K562 (cell line): ENCODE data around the gene SPTSSA. TPM values are rescaled to one million over a fixed set of nuclear protein-coding genes. Genes with fewer than 3 reads are reported as not detected.

Experiments used
- ASH1L ChIP-seq: fragments of 450-650 bp; IDR thresholded peaks from 2 replicates; pipeline ENCODE4 v1.6.1; 2018; ENCODE audit warnings: borderline replicate concordance, mild to moderate bottlenecking, low read depth; ENCODE audit not compliant: partially characterized antibody
- CBFA2T2 ChIP-seq: fragments of 450-650 bp; conservative IDR thresholded peaks from 2 replicates; pipeline ENCODE4 v1.6.1; 2017; ENCODE audit warnings: mild to moderate bottlenecking
- CEBPG ChIP-seq, 3 experiments: fragments of 200-800 bp in 1 of 3; sonication (Bioruptor generic) in 1 of 3; sonication (generic) in 1 of 3; formaldehyde crosslinking in 1 of 3; IDR thresholded peaks in 2 of 3; conservative IDR thresholded peaks in 1 of 3; 2 replicates each; pipeline versions ENCODE4 v1.6.1 to v1.8.0; 2016 to 2022; ENCODE audit warnings: missing compliant biosample characterization in 2 of 3, missing genetic modification characterization in 2 of 3, mild to moderate bottlenecking in 1 of 3, missing genetic modification reagents in 1 of 3
- GATAD2B ChIP-seq: fragments of 450-650 bp; IDR thresholded peaks from 2 replicates; pipeline ENCODE4 v1.6.1; 2017; ENCODE audit warnings: mild to moderate bottlenecking, borderline replicate concordance
- NFIC ChIP-seq: fragments of 450-650 bp; IDR thresholded peaks from 2 replicates; pipeline ENCODE4 v1.6.1; 2017; ENCODE audit warnings: mild to moderate bottlenecking, inconsistent platforms
- POU5F1 ChIP-seq: fragments of 150-350 bp; IDR thresholded peaks from 2 replicates; pipeline ENCODE4 v1.6.1; 2014; ENCODE audit warnings: borderline replicate concordance, low read length, low read depth, mild to moderate bottlenecking; ENCODE audit not compliant: partially characterized antibody
- SMAD1 ChIP-seq: fragments of 150-350 bp; IDR thresholded peaks from 2 replicates; pipeline ENCODE4 v1.6.1; 2014; ENCODE audit warnings: low read length, low read depth; ENCODE audit not compliant: partially characterized antibody
- SPI1 ChIP-seq: IDR thresholded peaks from 2 replicates; pipeline ENCODE4 v1.6.1; 2011; ENCODE audit warnings: low read depth, low read length, control low read depth, borderline replicate concordance
- XRCC4 ChIP-seq: IDR thresholded peaks from one replicate; pipeline ENCODE4 v1.6.1; 2011; ENCODE audit not compliant: insufficient read depth, insufficient read length; ENCODE audit errors: extremely low read depth
- ZBTB40 ChIP-seq, 2 experiments: fragments of 450-650 bp in 1 of 2; sonication (generic) in 1 of 2; formaldehyde crosslinking in 1 of 2; IDR thresholded peaks; 2 replicates each; pipeline versions ENCODE4 v1.7.1 to v1.9.0; 2016 to 2022; ENCODE audit warnings: inconsistent platforms in 1 of 2, mild to moderate bottlenecking in 1 of 2, missing genetic modification reagents in 1 of 2
- ZFPM2 ChIP-seq: fragments of 250-450 bp; sonication (Bioruptor Pico); IDR thresholded peaks from 2 replicates; pipeline ENCODE4 v1.5.1; 2022; ENCODE audit warnings: mild to moderate bottlenecking
- ZFX ChIP-seq: sonication (generic); formaldehyde crosslinking; IDR thresholded peaks from 2 replicates; pipeline ENCODE4 v1.8.0; 2022; ENCODE audit warnings: mild to moderate bottlenecking, missing genetic modification reagents, moderate library complexity
- ZNF124 ChIP-seq: sonication (generic); formaldehyde crosslinking; IDR thresholded peaks from 2 replicates; pipeline ENCODE4 v1.8.1; 2022; ENCODE audit warnings: missing genetic modification reagents
- ZNF224 ChIP-seq: sonication (generic); formaldehyde crosslinking; IDR thresholded peaks from 2 replicates; pipeline ENCODE4 v1.8.0; 2022; ENCODE audit warnings: mild to moderate bottlenecking, missing genetic modification reagents
- polyA plus RNA-seq, 8 experiments: library from polyadenylated mRNA; depleted of rRNA in 4 of 8; stranded (reverse) in 5 of 8; unstranded in 3 of 8; fragments of >200 nt; fragmentation: Nextera tagmentation in 2 of 8; fragmentation: Illumina TruSeq in 1 of 8; extraction: Ambion mirVana in 2 of 8; extraction: Trizol in 1 of 8; gene quantifications; 2 replicates each; pipeline versions ENCODE4 v1.2.1 to v1.2.3, GENCODE V29; 2011 to 2014; ENCODE audit warnings: inconsistent platforms in 1 of 8, missing spikeins in 1 of 8
- total RNA-seq, 7 experiments: library from RNA; depleted of rRNA in 6 of 7; stranded (reverse); fragments of >200 nt in 6 of 7; fragmentation: Illumina TruSeq in 2 of 7; extraction: Trizol in 2 of 7; gene quantifications; 2 replicates each; pipeline versions ENCODE4 v1.2.1 to v1.2.3, GENCODE V29; 2011 to 2021; ENCODE audit warnings: low replicate concordance in 1 of 7
- TF ChIP-seq, protein P1 (sequence below): fragments of 150-350 bp; conservative IDR thresholded peaks from 2 replicates; pipeline ENCODE4 v1.6.1; 2014; ENCODE audit warnings: low read length

The SPTSSA gene
- total and polyA plus RNA-seq, 9 of the 15 experiments (the other 6 are each of a cell fraction or from before 2014, with no cell fraction given): 6.8 to 35.7 (median 22.0) TPM

- TF ChIP-seq ZBTB40 (IDR thresholded peaks at IDR 0.05): peak; percentile 66
- TF ChIP-seq ZBTB40 (CRISPR knock-in tag; IDR thresholded peaks at IDR 0.05): no peak
- TF ChIP-seq CEBPG (CRISPR knock-in tag; IDR thresholded peaks at IDR 0.05): no peak
- TF ChIP-seq CEBPG (tag; conservative IDR thresholded peaks at IDR 0.05 in 1 of 2, IDR thresholded peaks at IDR 0.05 in 1 of 2): no peak
- no peak for TF ChIP-seq ASH1L
- no peak for TF ChIP-seq ZFPM2 (CRISPR knock-in tag)
- TF ChIP-seq ZNF224 (CRISPR knock-in tag): no peak
- TF ChIP-seq ZNF124 (CRISPR knock-in tag): no peak
- no peak for TF ChIP-seq ZFX
- TF ChIP-seq GATAD2B: no peak
- TF ChIP-seq XRCC4: no peak
- no peak for TF ChIP-seq POU5F1
- peak; percentile 97 for TF ChIP-seq NFIC
- TF ChIP-seq CBFA2T2: peak; percentile 56
- no peak for TF ChIP-seq SMAD1
- TF ChIP-seq, protein P1, sequence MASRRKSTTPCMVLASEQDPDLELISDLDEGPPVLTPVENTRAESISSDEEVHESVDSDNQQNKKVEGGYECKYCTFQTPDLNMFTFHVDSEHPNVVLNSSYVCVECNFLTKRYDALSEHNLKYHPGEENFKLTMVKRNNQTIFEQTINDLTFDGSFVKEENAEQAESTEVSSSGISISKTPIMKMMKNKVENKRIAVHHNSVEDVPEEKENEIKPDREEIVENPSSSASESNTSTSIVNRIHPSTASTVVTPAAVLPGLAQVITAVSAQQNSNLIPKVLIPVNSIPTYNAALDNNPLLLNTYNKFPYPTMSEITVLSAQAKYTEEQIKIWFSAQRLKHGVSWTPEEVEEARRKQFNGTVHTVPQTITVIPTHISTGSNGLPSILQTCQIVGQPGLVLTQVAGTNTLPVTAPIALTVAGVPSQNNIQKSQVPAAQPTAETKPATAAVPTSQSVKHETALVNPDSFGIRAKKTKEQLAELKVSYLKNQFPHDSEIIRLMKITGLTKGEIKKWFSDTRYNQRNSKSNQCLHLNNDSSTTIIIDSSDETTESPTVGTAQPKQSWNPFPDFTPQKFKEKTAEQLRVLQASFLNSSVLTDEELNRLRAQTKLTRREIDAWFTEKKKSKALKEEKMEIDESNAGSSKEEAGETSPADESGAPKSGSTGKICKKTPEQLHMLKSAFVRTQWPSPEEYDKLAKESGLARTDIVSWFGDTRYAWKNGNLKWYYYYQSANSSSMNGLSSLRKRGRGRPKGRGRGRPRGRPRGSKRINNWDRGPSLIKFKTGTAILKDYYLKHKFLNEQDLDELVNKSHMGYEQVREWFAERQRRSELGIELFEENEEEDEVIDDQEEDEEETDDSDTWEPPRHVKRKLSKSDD: no peak
- peak; percentile 69; the same call in 1 of the 2 replicates for TF ChIP-seq SPI1
Observed at GRCh38 chr14:34465069-34465859, 3.2 kb upstream of the SPTSSA start (continued).
